CD4-positive, alpha-beta T cell treated with Interleukin-15 for 4 hours (primary cell): ENCODE measurements around the gene ZNF576.
"Not testable (repeated sequence)": the region's sequence is repeated elsewhere in the genome, so short reads cannot be mapped to it uniquely, and the experiment has no call there.

Experiments used
- DNase-seq: peaks from one replicate; pipeline ENCODE4 v3.0.0-alpha.2; 2020; ENCODE audit warnings: low spot score

ZNF576 gene

GRCh38 chr19:43575156-43575950 is 21.0 kb upstream of the ZNF576 start, which contains the start of the genes PINLYP and XRCC1:
TSS of gene PINLYP (plus strand) at chr19:43575801. CDS start at chr19:43577192, 1,391 bp downstream.
TSS of gene XRCC1 (minus strand) at chr19:43575527. CDS start at chr19:43575458, 69 bp downstream.
- peak; percentile 97 for DNase-seq

- no peak for DNase-seq
Observed at GRCh38 chr19:43575955-43576878, 20.2 kb upstream of the ZNF576 start.

GRCh38 chr19:43578787-43579186 is 17.6 kb upstream of the ZNF576 start:
- no peak for DNase-seq

- DNase-seq: no peak
Observed at GRCh38 chr19:43581467-43581866, 14.9 kb upstream of the ZNF576 start.

GRCh38 chr19:43582495-43582894 is 13.9 kb upstream of the ZNF576 start:
- no peak for DNase-seq

GRCh38 chr19:43584484-43584883 is 11.9 kb upstream of the ZNF576 start:
- no peak for DNase-seq

- no peak for DNase-seq
Observed at GRCh38 chr19:43586346-43586745, 10.0 kb upstream of the ZNF576 start.

GRCh38 chr19:43587029-43587428 is 9.4 kb upstream of the ZNF576 start:
- DNase-seq: not testable (repeated sequence)

GRCh38 chr19:43589277-43589676 is 7.1 kb upstream of the ZNF576 start:
- DNase-seq: no peak

GRCh38 chr19:43589678-43590077 is 6.7 kb upstream of the ZNF576 start:
- DNase-seq: no peak

- no peak for DNase-seq
Observed at GRCh38 chr19:43591904-43592772, 4.3 kb upstream of the ZNF576 start.

- no peak for DNase-seq
Observed at GRCh38 chr19:43592800-43593350, 3.5 kb upstream of the ZNF576 start.

GRCh38 chr19:43594081-43594697 is 2.2 kb upstream of the ZNF576 start:
- no peak for DNase-seq

GRCh38 chr19:43594710-43595604 is 1.4 kb upstream of the ZNF576 start:
- DNase-seq: peak; percentile 72

- DNase-seq: no peak
Observed at GRCh38 chr19:43595605-43595998, 793 bp upstream of the ZNF576 start.

GRCh38 chr19:43596842-43597461 is 557 bp downstream of the ZNF576 start:
- no peak for DNase-seq

- no peak for DNase-seq
Observed at GRCh38 chr19:43597876-43598275, 1.5 kb downstream of the ZNF576 start.

- no peak for DNase-seq
Observed at GRCh38 chr19:43598445-43599240, 2.2 kb downstream of the ZNF576 start.
